ENCODE measurements around the gene SLC12A1. TPM values are rescaled to one million over a fixed set of nuclear protein-coding genes. Genes with fewer than 3 reads are reported as not detected.

The SLC12A1 gene
- total and polyA plus RNA-seq, 7 donors = not detected

DNA sequence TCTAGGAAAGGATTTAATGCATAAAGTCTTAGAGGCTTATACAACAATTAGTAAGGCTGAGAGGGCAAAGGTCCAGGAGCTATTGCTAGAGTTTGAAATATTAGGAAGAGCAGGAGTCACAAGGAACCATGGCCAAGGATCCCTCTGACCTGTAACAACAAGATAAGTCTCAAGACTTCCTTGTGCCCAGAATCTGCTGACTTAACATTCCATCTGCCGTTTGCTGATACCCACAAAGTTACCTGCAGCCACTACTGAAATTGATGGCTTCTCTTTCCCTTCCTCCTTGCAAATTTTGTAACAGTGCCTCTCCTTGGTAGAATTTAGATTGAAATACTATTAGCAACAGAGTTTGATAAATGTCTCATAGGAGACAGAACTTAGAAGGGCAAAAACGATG is 23.4 kb upstream of the SLC12A1 start:
- H3K4me1 ChIP-seq = no peaks in the 10 kb centered on the region
- H3K36me3 ChIP-seq (ENCODE audit: insufficient read depth in 1 of 2, low read depth in 1 of 2) = no peaks in the 10 kb centered on the region
- no peak overlapping the region for H3K4me3 ChIP-seq
- peaks cover 0 to 19% (median 6%) of the 10 kb centered on the region in 3 donors for H3K27me3 ChIP-seq (ENCODE audit: insufficient read depth in 3 of 3, low read length in 2 of 3)
- no peaks in the 10 kb centered on the region for H3K9me3 ChIP-seq
- no peak for DNase-seq
- no peak overlapping the region for H3K27ac ChIP-seq
- no peak for ATAC-seq
- intact Hi-C loops (cut with DNase I) = no loop called here
- TF ChIP-seq, protein P1, sequence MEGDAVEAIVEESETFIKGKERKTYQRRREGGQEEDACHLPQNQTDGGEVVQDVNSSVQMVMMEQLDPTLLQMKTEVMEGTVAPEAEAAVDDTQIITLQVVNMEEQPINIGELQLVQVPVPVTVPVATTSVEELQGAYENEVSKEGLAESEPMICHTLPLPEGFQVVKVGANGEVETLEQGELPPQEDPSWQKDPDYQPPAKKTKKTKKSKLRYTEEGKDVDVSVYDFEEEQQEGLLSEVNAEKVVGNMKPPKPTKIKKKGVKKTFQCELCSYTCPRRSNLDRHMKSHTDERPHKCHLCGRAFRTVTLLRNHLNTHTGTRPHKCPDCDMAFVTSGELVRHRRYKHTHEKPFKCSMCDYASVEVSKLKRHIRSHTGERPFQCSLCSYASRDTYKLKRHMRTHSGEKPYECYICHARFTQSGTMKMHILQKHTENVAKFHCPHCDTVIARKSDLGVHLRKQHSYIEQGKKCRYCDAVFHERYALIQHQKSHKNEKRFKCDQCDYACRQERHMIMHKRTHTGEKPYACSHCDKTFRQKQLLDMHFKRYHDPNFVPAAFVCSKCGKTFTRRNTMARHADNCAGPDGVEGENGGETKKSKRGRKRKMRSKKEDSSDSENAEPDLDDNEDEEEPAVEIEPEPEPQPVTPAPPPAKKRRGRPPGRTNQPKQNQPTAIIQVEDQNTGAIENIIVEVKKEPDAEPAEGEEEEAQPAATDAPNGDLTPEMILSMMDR (IDR thresholded peaks at IDR 0.05) = no peak
- WGBS, 3 donors = 54 to 58% (median 56%) methylated on average over 2 of the region's 2 CpGs

DNA sequence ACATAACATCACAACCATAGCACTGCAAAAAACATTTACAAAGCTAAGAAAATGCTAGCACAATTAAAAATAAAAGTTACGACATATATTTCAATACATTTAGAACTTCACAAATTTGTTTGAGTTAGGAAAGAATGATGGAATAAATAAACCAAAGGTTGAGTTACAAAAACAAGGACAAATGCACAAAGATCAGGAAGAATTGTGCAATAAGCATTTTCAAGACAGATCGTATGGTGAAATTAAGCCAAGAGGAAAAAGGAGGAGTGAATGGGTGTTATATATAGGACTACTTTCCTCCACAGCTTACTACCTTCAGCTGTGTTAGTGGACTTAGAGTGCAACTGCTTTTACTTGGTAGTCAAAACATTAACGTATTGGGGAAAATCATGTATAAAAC is 20.6 kb upstream of the SLC12A1 start:
- Histone ChIP-seq H3K36me3 (ENCODE audit: insufficient read depth in 1 of 2, low read depth in 1 of 2) (no peaks in the 10 kb centered on the region), H3K4me1 (no peaks in the 10 kb centered on the region), H3K27ac (no peak overlapping the region), H3K27me3 (ENCODE audit: insufficient read depth in 3 of 3, low read length in 2 of 3) (peaks cover 0 to 3% (median 2%) of the 10 kb centered on the region in 3 donors), H3K9me3 (no peaks in the 10 kb centered on the region), H3K4me3 (no peak overlapping the region)
- intact Hi-C loops (cut with DNase I) = no loop called here
- TF ChIP-seq, protein P1 (IDR thresholded peaks at IDR 0.05) = no peak
- DNase-seq = no peak
- ATAC-seq = no peak
- WGBS, 3 donors = 77 to 85% (median 82%) methylated on average over 3 of the region's 3 CpGs

DNA sequence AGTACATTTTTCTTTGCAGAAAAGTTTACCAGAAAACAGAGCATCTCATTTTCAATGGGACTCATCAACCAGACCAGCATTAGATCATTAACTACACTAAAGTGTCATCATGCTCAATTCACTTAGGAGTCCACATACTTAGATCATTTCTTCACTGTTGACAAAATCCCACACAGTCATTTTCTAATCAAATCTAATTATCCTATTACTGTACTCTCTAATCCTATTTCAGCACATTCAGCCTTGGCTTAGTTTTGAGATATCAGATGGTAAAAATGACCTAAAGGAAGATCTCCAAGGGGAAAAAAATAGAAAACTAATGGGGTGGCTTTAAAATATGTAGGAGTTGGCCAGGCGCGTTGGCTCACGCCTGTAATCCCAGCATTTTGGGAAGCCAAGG is 19.8 kb upstream of the SLC12A1 start:
- no peak for ATAC-seq
- H3K36me3 ChIP-seq (ENCODE audit: insufficient read depth in 1 of 2, low read depth in 1 of 2) = no peaks in the 10 kb centered on the region
- DNase-seq = no peak
- H3K4me3 ChIP-seq = no peak overlapping the region
- no peaks in the 10 kb centered on the region for H3K4me1 ChIP-seq
- intact Hi-C loops (cut with DNase I) = no loop called here
- no peaks in the 10 kb centered on the region for H3K9me3 ChIP-seq
- no peak overlapping the region for H3K27ac ChIP-seq
- 92 to 98% (median 94%) methylated on average over 3 of the region's 3 CpGs for WGBS, 3 donors
- TF ChIP-seq, protein P1 (IDR thresholded peaks at IDR 0.05) = no peak
- peaks cover 0 to 2% (median under 1%) of the 10 kb centered on the region in 3 donors for H3K27me3 ChIP-seq (ENCODE audit: insufficient read depth in 3 of 3, low read length in 2 of 3)

DNA sequence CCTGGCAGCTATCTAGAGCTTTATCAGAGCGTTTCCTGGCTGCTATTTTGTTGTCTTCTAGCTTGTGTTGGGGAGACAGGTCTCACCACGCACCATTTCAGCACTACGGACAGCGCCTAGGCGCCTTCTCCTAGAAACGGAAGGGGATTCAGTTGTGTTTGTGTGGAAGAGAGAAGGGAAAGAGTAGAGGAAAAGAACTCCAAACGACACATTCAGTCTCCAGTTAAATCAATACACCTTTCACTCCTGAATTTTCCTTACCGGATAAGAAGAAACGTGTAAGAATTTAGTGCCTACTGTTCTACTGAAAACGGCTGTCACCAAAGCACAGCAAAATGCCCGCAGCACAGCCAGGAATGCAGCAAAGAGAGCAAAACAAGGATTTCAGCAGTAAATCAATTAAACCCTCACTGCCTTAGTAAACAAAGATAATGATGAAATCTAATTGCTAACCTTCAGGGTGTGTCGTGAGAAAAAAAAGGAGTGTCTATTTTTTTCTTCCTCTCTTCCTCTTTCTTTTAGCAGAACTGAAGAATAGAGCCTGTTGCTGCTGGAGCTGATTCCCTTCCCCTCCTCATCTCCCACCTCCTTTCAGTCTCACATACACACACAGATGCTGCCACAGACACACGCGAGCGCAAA is 15.0 kb upstream of the SLC12A1 start:
- ATAC-seq (no peak), DNase-seq (peak; percentile 33 to 67)
- no peaks in the 10 kb centered on the region for H3K4me1 ChIP-seq
- TF ChIP-seq, protein P1 (IDR thresholded peaks at IDR 0.05) = no peak
- intact Hi-C loops (cut with DNase I) = no loop called here
- no peaks in the 10 kb centered on the region for H3K36me3 ChIP-seq (ENCODE audit: insufficient read depth in 1 of 2, low read depth in 1 of 2)
- H3K4me3 ChIP-seq = no peak overlapping the region
- no peak overlapping the region for H3K27ac ChIP-seq
- peaks cover 0 to 4% (median 4%) of the 10 kb centered on the region in 3 donors for H3K27me3 ChIP-seq (ENCODE audit: insufficient read depth in 3 of 3, low read length in 2 of 3)
- H3K9me3 ChIP-seq = no peaks in the 10 kb centered on the region
- 3 to 4% (median 3%) methylated on average over 15 of the region's 15 CpGs for WGBS, 3 donors
